H1 (cell line): ENCODE results near the gene C1orf21. TPM values are rescaled to one million over a fixed set of nuclear protein-coding genes. Genes with fewer than 3 reads are reported as not detected.
A peak's percentile ranks its signal among the peaks of the same experiment; 100 is the strongest.

Source experiments
- CTCF ChIA-PET: fragments of 300-600 bp; sonication (Branson Sonifier 250); formaldehyde crosslinking; loops from one replicate; lab custom pipeline; 2021; ENCODE audit not compliant: partially characterized antibody; lab: Charles Lee
- POLR2A ChIA-PET: fragments of 300-600 bp; sonication (Branson Sonifier 250); formaldehyde crosslinking; loops from one replicate; lab custom pipeline; 2021; ENCODE audit warnings: inconsistent platforms; ENCODE audit not compliant: partially characterized antibody; lab: Charles Lee
- DNase-seq, 2 experiments: peaks; one replicate each; pipeline versions ENCODE4 v3.0.0 to v3.0.0-alpha.2; 2010 to 2022; ENCODE audit warnings: low spot score in 2 of 2, low read depth in 1 of 2, mixed read lengths in 1 of 2
- FAIRE-seq: peaks from 2 replicates; lab custom pipeline; 2011; peaks lifted over from hg19 to GRCh38; lab: Jason Lieb, UNC
- H2AFZ ChIP-seq: 2 replicates; pipeline ENCODE4 v1.8.1; 2012; ENCODE audit warnings: low read length, inconsistent platforms
- H2AK5ac ChIP-seq: 2 replicates; pipeline ENCODE4 v1.6.1; 2013; ENCODE audit warnings: low read depth, low read length
- H2BK120ac ChIP-seq: replicated peaks from 2 replicates; pipeline ENCODE3; 2013; ENCODE audit warnings: low read depth, low read length, inconsistent platforms
- H2BK12ac ChIP-seq: 2 replicates; pipeline ENCODE4 v1.6.1; 2013; ENCODE audit warnings: low read depth, low read length
- H2BK15ac ChIP-seq: 2 replicates; pipeline ENCODE4 v1.6.1; 2013; ENCODE audit warnings: low read length
- H2BK20ac ChIP-seq: 2 replicates; pipeline ENCODE4 v1.6.1; 2013; ENCODE audit warnings: low read length
- H2BK5ac ChIP-seq: 2 replicates; pipeline ENCODE4 v1.6.1; 2013; ENCODE audit warnings: low read depth, low read length
- H3K14ac ChIP-seq: 2 replicates; pipeline ENCODE4 v1.6.1; 2013; ENCODE audit warnings: inconsistent platforms; ENCODE audit not compliant: insufficient read length
- H3K18ac ChIP-seq: 2 replicates; pipeline ENCODE4 v1.6.1; 2013; ENCODE audit warnings: low read length; ENCODE audit errors: extremely low read depth
- H3K23ac ChIP-seq: 2 replicates; pipeline ENCODE4 v1.6.1; 2013; ENCODE audit warnings: inconsistent platforms; ENCODE audit not compliant: insufficient read length
- H3K23me2 ChIP-seq: 2 replicates; pipeline ENCODE4 v1.6.1; 2013; ENCODE audit warnings: low read depth, low read length
- H3K27ac ChIP-seq: 2 replicates; pipeline ENCODE4 v1.6.1; 2011; ENCODE audit warnings: low read depth, low read length, inconsistent platforms
- H3K27me3 ChIP-seq, 4 experiments: replicated peaks in 1 of 4; 1 replicate in 1 of 4; 2 replicates in 3 of 4; pipeline versions ENCODE4 v1.6.1 to v1.8.1; 2011 to 2013; ENCODE audit warnings: low read length in 3 of 4, mild to moderate bottlenecking in 3 of 4, inconsistent platforms in 2 of 4, mixed read lengths in 2 of 4, moderate library complexity in 1 of 4; ENCODE audit not compliant: control insufficient read depth in 3 of 4, insufficient read depth in 3 of 4; ENCODE audit errors: extremely low read depth in 1 of 4
- H3K36me3 ChIP-seq, 4 experiments: 2 replicates each; pipeline versions ENCODE4 v1.6.1 to v1.8.1; 2011 to 2013; ENCODE audit warnings: mild to moderate bottlenecking in 4 of 4, low read length in 3 of 4, moderate library complexity in 2 of 4, control low read depth in 1 of 4, inconsistent platforms in 1 of 4; ENCODE audit not compliant: insufficient read depth in 4 of 4, control insufficient read depth in 2 of 4
- H3K4ac ChIP-seq: replicated peaks from 2 replicates; pipeline ENCODE3; 2013; ENCODE audit warnings: low read length, low read depth, mixed read lengths, inconsistent platforms; ENCODE audit not compliant: insufficient read length
- H3K4me1 ChIP-seq, 4 experiments: replicated peaks in 1 of 4; 1 replicate in 1 of 4; 2 replicates in 3 of 4; pipeline versions ENCODE4 v1.6.1 to v1.8.1; 2011 to 2013; ENCODE audit warnings: low read length in 3 of 4, inconsistent platforms in 2 of 4, mixed read lengths in 1 of 4; ENCODE audit not compliant: insufficient read depth in 4 of 4, control insufficient read depth in 3 of 4
- H3K4me2 ChIP-seq, 2 experiments: 2 replicates each; pipeline versions ENCODE4 v1.6.1 to v1.8.1; 2011 to 2013; ENCODE audit warnings: low read depth in 2 of 2, low read length in 2 of 2, control low read depth in 1 of 2, inconsistent platforms in 1 of 2, mild to moderate bottlenecking in 1 of 2; ENCODE audit not compliant: insufficient read depth in 1 of 2
- H3K4me3 ChIP-seq, 4 experiments: fragments of 200-600, 300-600 bp in 1 of 4; sonication (generic), shearing (Covaris generic), sonication (Bioruptor Twin) in 1 of 4; 2 replicates each; pipeline versions ENCODE4 v1.5.1 to v1.8.1; 2011 to 2016; ENCODE audit warnings: low read length in 4 of 4, low read depth in 3 of 4, control low read depth in 2 of 4, inconsistent platforms in 2 of 4, mild to moderate bottlenecking in 2 of 4, mixed read lengths in 1 of 4, moderate library complexity in 1 of 4; ENCODE audit not compliant: insufficient read depth in 2 of 4; ENCODE audit errors: extremely low read depth in 1 of 4
- H3K56ac ChIP-seq: replicated peaks from 2 replicates; pipeline ENCODE3; 2013; ENCODE audit warnings: low read depth, mild to moderate bottlenecking, mixed read lengths, low read length, inconsistent platforms; ENCODE audit not compliant: insufficient read length
- H3K79me1 ChIP-seq: 2 replicates; pipeline ENCODE4 v1.6.1; 2013; ENCODE audit warnings: low read depth, low read length, control low read depth
- H3K79me2 ChIP-seq, 2 experiments: 2 replicates each; pipeline versions ENCODE4 v1.6.1 to v1.8.1; 2012 to 2013; ENCODE audit warnings: low read length in 2 of 2, mild to moderate bottlenecking in 2 of 2, inconsistent platforms in 1 of 2; ENCODE audit not compliant: insufficient read depth in 2 of 2, control insufficient read depth in 1 of 2
- H3K9ac ChIP-seq, 4 experiments: replicated peaks in 1 of 4; 1 replicate in 1 of 4; 2 replicates in 3 of 4; pipeline versions ENCODE4 v1.6.1 to v1.8.1; 2011 to 2013; ENCODE audit warnings: low read depth in 3 of 4, low read length in 3 of 4, control low read depth in 2 of 4, mild to moderate bottlenecking in 2 of 4, moderate library complexity in 2 of 4, inconsistent platforms in 1 of 4; ENCODE audit errors: extremely low read depth in 1 of 4
- H3K9me3 ChIP-seq, 2 experiments: 2 replicates each; pipeline versions ENCODE4 v1.6.1 to v1.8.1; 2012 to 2013; ENCODE audit warnings: mild to moderate bottlenecking in 2 of 2, moderate library complexity in 2 of 2, control low read depth in 1 of 2, inconsistent platforms in 1 of 2, low read depth in 1 of 2, low read length in 1 of 2, mixed read lengths in 1 of 2; ENCODE audit not compliant: insufficient read depth in 2 of 2
- H4K20me1 ChIP-seq, 2 experiments: replicated peaks in 1 of 2; 2 replicates each; pipeline versions ENCODE3 to v1.8.1; 2011 to 2013; ENCODE audit warnings: inconsistent platforms in 2 of 2, low read length in 2 of 2, mild to moderate bottlenecking in 1 of 2; ENCODE audit not compliant: insufficient read depth in 2 of 2, control insufficient read depth in 1 of 2
- H4K5ac ChIP-seq: 2 replicates; pipeline ENCODE4 v1.6.1; 2013; ENCODE audit warnings: low read length, low read depth, mixed read lengths, inconsistent platforms; ENCODE audit not compliant: insufficient read length
- H4K8ac ChIP-seq: 2 replicates; pipeline ENCODE4 v1.8.0; 2013; ENCODE audit warnings: mild to moderate bottlenecking, moderate library complexity, low read length, inconsistent platforms; ENCODE audit not compliant: insufficient read depth; ENCODE audit errors: extremely low read depth
- H4K91ac ChIP-seq: replicated peaks from 2 replicates; pipeline ENCODE3; 2013; ENCODE audit warnings: low read length, mixed read lengths, inconsistent platforms; ENCODE audit not compliant: insufficient read length
- BCL11A ChIP-seq, 2 experiments: IDR thresholded peaks; one replicate each; pipeline ENCODE4 v1.6.1; 2011; ENCODE audit warnings: low read depth in 2 of 2, low read length in 2 of 2, mild to moderate bottlenecking in 2 of 2
- CTBP2 ChIP-seq: IDR thresholded peaks from 2 replicates; pipeline ENCODE4 v1.7.0; 2011; ENCODE audit warnings: borderline replicate concordance, mild to moderate bottlenecking, moderate library complexity, mixed read lengths, low read length; ENCODE audit not compliant: insufficient read depth, insufficient read length
- CTCF ChIP-seq, 3 experiments: IDR thresholded peaks; 1 replicate in 2 of 3; 2 replicates in 1 of 3; pipeline versions ENCODE4 v1.5.1 to v1.6.1; 2011; ENCODE audit warnings: low read length in 3 of 3, mild to moderate bottlenecking in 3 of 3, inconsistent platforms in 2 of 3, low read depth in 1 of 3, moderate library complexity in 1 of 3; ENCODE audit not compliant: insufficient read depth in 1 of 3; ENCODE audit errors: control extremely low read depth in 1 of 3
- JUN ChIP-seq: IDR thresholded peaks from 2 replicates; pipeline ENCODE4 v1.6.1; 2011; ENCODE audit warnings: low read depth, mild to moderate bottlenecking, improper control_type of control experiment, low read length
- POLR2A ChIP-seq, 2 experiments: IDR thresholded peaks; 1 replicate in 1 of 2; 2 replicates in 1 of 2; pipeline ENCODE4 v1.6.1; 2011; ENCODE audit warnings: low read depth in 2 of 2, low read length in 2 of 2, mild to moderate bottlenecking in 2 of 2; ENCODE audit errors: control extremely low read depth in 1 of 2
- RAD21 ChIP-seq, 2 experiments: IDR thresholded peaks in 1 of 2; conservative IDR thresholded peaks in 1 of 2; 2 replicates each; pipeline ENCODE4 v1.6.1; 2011; ENCODE audit warnings: low read depth in 2 of 2, low read length in 2 of 2, improper control_type of control experiment in 1 of 2, inconsistent platforms in 1 of 2, mild to moderate bottlenecking in 1 of 2, moderate library complexity in 1 of 2
- RXRA ChIP-seq: IDR thresholded peaks from 2 replicates; pipeline ENCODE4 v1.6.1; 2011; ENCODE audit warnings: low read depth, mild to moderate bottlenecking, low read length, moderate library complexity; ENCODE audit not compliant: insufficient read depth
- USF2 ChIP-seq: IDR thresholded peaks from 2 replicates; pipeline ENCODE4 v1.6.1; 2011; ENCODE audit warnings: low read length, improper control_type of control experiment
- WGBS, 2 experiments: shearing (Covaris generic) in 1 of 2; methylation state at CpG; one replicate each; pipeline versions ENCODE4 v1.1.6 to v1.1.7; 2013 to 2015; ENCODE audit warnings: low lambda C conversion rate in 2 of 2, mixed read lengths in 2 of 2, inconsistent platforms in 1 of 2, low coverage in 1 of 2, missing lambda C conversion rate in 1 of 2; ENCODE audit not compliant: insufficient replicate concordance in 2 of 2, insufficient coverage in 1 of 2, insufficient read length in 1 of 2; ENCODE audit errors: extremely low coverage in 1 of 2, missing lambda C conversion rate in 1 of 2; 5-methylcytosine and 5-hydroxymethylcytosine counted together
- polyA plus RNA-seq, 7 experiments: library from polyadenylated mRNA; depleted of rRNA in 3 of 7; stranded (reverse) in 5 of 7; unstranded in 2 of 7; fragments of >200 nt in 5 of 7; fragments of 200-250 nt in 2 of 7; gene quantifications; 1 replicate in 5 of 7; 2 replicates in 1 of 7; 4 replicates in 1 of 7; pipeline versions ENCODE4 v1.2.1 to v1.2.3, GENCODE V29; 2011 to 2013; ENCODE audit warnings: missing spikeins in 2 of 7, mixed read lengths in 2 of 7
- total RNA-seq: library from RNA; stranded (reverse); fragmentation: NEBNext Ultra II Directional; extraction: Animal tissue kit (Norgen Biotek cat#: 25700); gene quantifications from 2 replicates; pipeline ENCODE4 v1.2.1, GENCODE V29; 2021

The C1orf21 gene
- total and polyA plus RNA-seq, 2 of the 8 experiments (the other 6 are each of a cell fraction or from before 2014, with no cell fraction given): 16.6 to 51.0 TPM

- Histone ChIP-seq H3K4me3 (no peak overlapping the region), H3K56ac (no peak overlapping the region), H3K4ac (no peak overlapping the region), H3K14ac (no peak overlapping the region), H3K79me2 (no peaks in the 10 kb centered on the region), H2BK20ac (no peak overlapping the region), H3K23me2 (no peaks in the 10 kb centered on the region), H2AFZ (no peak overlapping the region), H2BK15ac (no peak overlapping the region), H3K36me3 (peaks cover 0 to 4% (median 1%) of the 10 kb centered on the region in 4 experiments; a peak in 3 of 8 replicates), H3K79me1 (peaks cover 3% of the 10 kb centered on the region; the same call in 1 of the 2 replicates), H3K4me1 (no peaks in the 10 kb centered on the region), H3K4me2 (no peak overlapping the region), H3K9me3 (no peaks in the 10 kb centered on the region), H2AK5ac (no peak overlapping the region), H3K9ac (no peak overlapping the region), H3K18ac (no peak overlapping the region), H4K5ac (no peak overlapping the region), H3K27me3 (no peaks in the 10 kb centered on the region), H4K20me1 (no peaks in the 10 kb centered on the region), H3K23ac (no peak overlapping the region), H2BK12ac (no peak overlapping the region), H2BK5ac (no peak overlapping the region), H4K8ac (no peak overlapping the region), H3K27ac (no peak overlapping the region; the same call in 1 of the 2 replicates), H4K91ac (no peak overlapping the region), H2BK120ac (no peak overlapping the region)
- POLR2A ChIA-PET: no interaction called here
- CTCF ChIA-PET: interaction anchor here (0.8 to 1.6 kb wide), 8 partner anchors 14 to 349 kb away, joined by 3 to 7 read pairs (median 4); no protein-coding TSS in a partner anchor
- DNase-seq: no peak
- no peak for FAIRE-seq
- 90% methylated on average over 8 of the region's 8 CpGs; no CpG with 5 or more reads in 1 of the 2 experiments for WGBS, 2 experiments
- TF ChIP-seq RAD21 (IDR thresholded peaks at IDR 0.05 in 1 of 2, conservative IDR thresholded peaks at IDR 0.05 in 1 of 2; ENCODE audit: low read depth in 2 of 2, low read length in 2 of 2) (peak; percentile 58 to 70), JUN (no peak), USF2 (no peak), RXRA (no peak), CTBP2 (no peak), BCL11A (IDR thresholded peaks at IDR 0.05; ENCODE audit: low read depth in 2 of 2, low read length in 2 of 2) (no peak), CTCF (IDR thresholded peaks at IDR 0.05; ENCODE audit: control extremely low read depth in 1 of 3, insufficient read depth in 1 of 3, low read depth in 1 of 3, low read length in 3 of 3) (peak; percentile 22 to 56 (median 47)), POLR2A (IDR thresholded peaks at IDR 0.05; ENCODE audit: control extremely low read depth in 1 of 2, low read depth in 2 of 2, low read length in 2 of 2) (no peak)
These were observed 210.3 kb downstream of the C1orf21 start for GRCh38 chr1:184596950-184597645.
